ENCODE data around the gene RBBP9. TPM values are rescaled to one million over a fixed set of nuclear protein-coding genes. Genes with fewer than 3 reads are reported as not detected.

RBBP9 gene
- total and polyA plus RNA-seq, 2 of the 4 experiments (the other 2 are of a cell fraction): 4.8 to 31.4 TPM

- Histone ChIP-seq H4K8ac (ENCODE audit: low read depth in 2 of 2, low read length in 2 of 2) (no peak overlapping the region), H2AFZ (replicated peaks; ENCODE audit: low read length, poor library complexity) (no peak overlapping the region), H4K91ac (ENCODE audit: insufficient read depth, low read depth, low read length) (no peak overlapping the region), H3K4me2 (ENCODE audit: low read depth, low read length) (no peak overlapping the region), H3K9me1 (ENCODE audit: insufficient read depth, low read length) (no peaks in the 10 kb centered on the region; the same call in 1 of the 2 replicates), H4K20me1 (ENCODE audit: insufficient read depth, low read length) (no peaks in the 10 kb centered on the region), H2BK20ac (ENCODE audit: low read depth, low read length) (no peak overlapping the region), H2BK5ac (ENCODE audit: low read depth, low read length, poor library complexity, severe bottlenecking) (no peak overlapping the region), H3K36me3 (ENCODE audit: control insufficient read depth, insufficient read depth, low read length) (peaks cover 32% of the 10 kb centered on the region), H3K9me3 (ENCODE audit: control insufficient read depth, insufficient read depth, low read length) (no peaks in the 10 kb centered on the region), H3K27ac (ENCODE audit: insufficient read depth, low read length) (no peak overlapping the region), H3K4ac (ENCODE audit: low read depth, low read length) (no peak overlapping the region), H3K27me3 (ENCODE audit: control insufficient read depth, insufficient read depth, low read length) (no peaks in the 10 kb centered on the region), H3K4me1 (ENCODE audit: control insufficient read depth, insufficient read depth, low read length) (no peaks in the 10 kb centered on the region), H3K23ac (ENCODE audit: low read depth, low read length) (no peak overlapping the region), H3K79me1 (ENCODE audit: low read depth in 1 of 2, low read length in 2 of 2) (no peaks in the 10 kb centered on the region), H3K14ac (replicated peaks; ENCODE audit: low read depth, low read length) (no peak overlapping the region), H2AK9ac (replicated peaks; ENCODE audit: low read depth, low read length, poor library complexity) (no peak overlapping the region), H2AK5ac (ENCODE audit: low read depth, low read length) (no peak overlapping the region), H2BK120ac (ENCODE audit: low read depth, low read length) (no peak overlapping the region), H3K56ac (ENCODE audit: extremely low read depth, insufficient read depth, low read length) (no peak overlapping the region), H4K5ac (ENCODE audit: low read depth, low read length) (no peak overlapping the region), H3K4me3 (ENCODE audit: insufficient read depth, low read depth, low read length) (no peak overlapping the region), H2BK15ac (ENCODE audit: low read depth, low read length) (no peak overlapping the region), H3K18ac (ENCODE audit: low read depth, low read length) (no peak overlapping the region), H3K9ac (ENCODE audit: low read depth, low read length) (no peak overlapping the region)
- TF ChIP-seq USF2 (IDR thresholded peaks at IDR 0.05; ENCODE audit: low read depth, low read length) (no peak), SMC3 (IDR thresholded peaks at IDR 0.05; ENCODE audit: low read depth, low read length) (no peak)
- ChIA-PET CTCF (no interaction called here), POLR2A (ENCODE audit: unreplicated experiment) (no interaction called here)
- DNase-seq: no peak
- in situ Hi-C loops (cut with MboI; ENCODE audit: low sequenced_read_pairs) (loop anchor here (25.0 kb wide), 2 partner anchors 96 to 1496 kb away; no protein-coding TSS in a partner anchor), dilution Hi-C loops (cut with HindIII; ENCODE audit: low sequenced_read_pairs, unreplicated experiment) (no loop called here), intact Hi-C loops (cut with micrococcal nuclease) (no loop called here)
- no CpG with 5 or more reads among the region's 5 CpGs for WGBS, 2 experiments (ENCODE audit: extremely low coverage in 2 of 2, insufficient read length in 1 of 2)
- no TSS peak for BruUV-seq (replicated peaks)
- no peak for ATAC-seq (ENCODE audit: low read depth)
Observed at GRCh38 chr20:18541741-18542140, 44.7 kb upstream of the RBBP9 start.
